GM23338 (cell line): ENCODE measurements around the gene TCFL5. TPM values are rescaled to one million over a fixed set of nuclear protein-coding genes. Genes with fewer than 3 reads are reported as not detected.

Experiments
- ATAC-seq: fragments of 200-7000 bp; cut with Tn5 transposase; 3 replicates; pipeline ENCODE4 v1.9.1; 2020
- DNase-seq: peaks from one replicate; pipeline ENCODE4 v3.0.0-alpha.2; 2015; ENCODE audit warnings: low spot score
- H2AFZ ChIP-seq: fragments of 200-600 bp; sonication (generic); 2 replicates; pipeline ENCODE4 v1.8.0; 2016; ENCODE audit warnings: antibody characterized with exemption, mild to moderate bottlenecking, moderate library complexity
- H3F3A ChIP-seq: fragments of 200-600 bp; sonication (generic); replicated peaks from 2 replicates; pipeline ENCODE4 v1.8.0; 2017; ENCODE audit warnings: antibody characterized with exemption, mixed run types, low read depth
- H3K27ac ChIP-seq: fragments of 200-600 bp; sonication (generic); 2 replicates; pipeline ENCODE4 v1.6.1; 2016; ENCODE audit warnings: low read depth
- H3K27me3 ChIP-seq: fragments of 200-600 bp; sonication (generic); 2 replicates; pipeline ENCODE4 v1.8.0; 2016; ENCODE audit warnings: mild to moderate bottlenecking, mixed run types, moderate library complexity; ENCODE audit not compliant: insufficient read depth
- H3K36me3 ChIP-seq: fragments of 200-600 bp; sonication (generic); 2 replicates; pipeline ENCODE4 v1.8.0; 2016; ENCODE audit warnings: mild to moderate bottlenecking; ENCODE audit not compliant: insufficient read depth
- H3K4me1 ChIP-seq: fragments of 200-600 bp; sonication (generic); 2 replicates; pipeline ENCODE4 v1.8.0; 2016; ENCODE audit warnings: mild to moderate bottlenecking, moderate library complexity; ENCODE audit not compliant: insufficient read depth
- H3K4me2 ChIP-seq: fragments of 200-600 bp; sonication (generic); 2 replicates; pipeline ENCODE4 v1.7.1; 2017; ENCODE audit warnings: mixed run types
- H3K4me3 ChIP-seq: fragments of 200-600 bp; sonication (generic); 2 replicates; pipeline ENCODE4 v1.6.1; 2016; ENCODE audit warnings: mixed run types
- H3K79me2 ChIP-seq: fragments of 200-600 bp; sonication (generic); replicated peaks from 2 replicates; pipeline ENCODE4 v1.8.0; 2017; ENCODE audit warnings: mild to moderate bottlenecking; ENCODE audit not compliant: insufficient read depth
- H3K9me2 ChIP-seq: fragments of 200-600 bp; sonication (generic); 2 replicates; pipeline ENCODE4 v1.8.0; 2017; ENCODE audit not compliant: insufficient read depth
- H4K20me1 ChIP-seq: fragments of 200-600 bp; sonication (generic); replicated peaks from 2 replicates; pipeline ENCODE4 v1.8.0; 2017; ENCODE audit warnings: mild to moderate bottlenecking; ENCODE audit not compliant: insufficient read depth
- H3K27ac Mint-ChIP-seq: 2 replicates; pipeline ENCODE4 v1.8.0; 2020; ENCODE audit warnings: inconsistent platforms, mild to moderate bottlenecking, moderate library complexity, mixed read lengths
- H3K27me3 Mint-ChIP-seq: 3 replicates; pipeline ENCODE4 v1.8.0; 2022; ENCODE audit warnings: low read depth, mild to moderate bottlenecking, moderate library complexity, mixed read lengths, inconsistent platforms; ENCODE audit not compliant: insufficient read depth, poor library complexity
- H3K36me3 Mint-ChIP-seq: 3 replicates; pipeline ENCODE4 v1.8.0; 2021; ENCODE audit warnings: low read depth, mild to moderate bottlenecking, inconsistent platforms, moderate library complexity, mixed read lengths
- H3K4me1 Mint-ChIP-seq: 3 replicates; pipeline ENCODE4 v1.8.0; 2020; ENCODE audit warnings: mild to moderate bottlenecking, inconsistent platforms, mixed read lengths
- H3K4me3 Mint-ChIP-seq: 3 replicates; pipeline ENCODE4 v1.8.0; 2021; ENCODE audit warnings: moderate library complexity, mild to moderate bottlenecking, inconsistent platforms, mixed read lengths
- H3K9me3 Mint-ChIP-seq: 3 replicates; pipeline ENCODE4 v1.8.0; 2020; ENCODE audit warnings: moderate library complexity, mild to moderate bottlenecking, inconsistent platforms, mixed read lengths
- CTCF ChIP-seq, 2 experiments: fragments of 200-600 bp in 1 of 2; sonication (generic) in 1 of 2; conservative IDR thresholded peaks; 2 replicates each; pipeline versions ENCODE4 v1.5.1 to v1.6.1; 2016 to 2017; ENCODE audit warnings: antibody characterized with exemption in 2 of 2, low read depth in 2 of 2, mild to moderate bottlenecking in 2 of 2, moderate library complexity in 1 of 2
- EZH2phosphoT487 ChIP-seq: fragments of 200-600 bp; sonication (generic); IDR thresholded peaks from one replicate; pipeline ENCODE4 v1.8.1; 2018; ENCODE audit warnings: antibody characterized with exemption; ENCODE audit not compliant: unreplicated experiment
- JUNB ChIP-seq: IDR thresholded peaks from one replicate; pipeline ENCODE4 v1.6.1; 2016; ENCODE audit warnings: antibody characterized with exemption; ENCODE audit not compliant: unreplicated experiment
- REST ChIP-seq: IDR thresholded peaks from one replicate; pipeline ENCODE4 v1.6.1; 2018; ENCODE audit warnings: antibody characterized with exemption; ENCODE audit not compliant: unreplicated experiment
- ZNF331 ChIP-seq: fragments of 250-450 bp; sonication (Bioruptor Pico); IDR thresholded peaks from 2 replicates; pipeline ENCODE4 v1.5.0; 2020; ENCODE audit warnings: low read depth, mild to moderate bottlenecking, moderate library complexity
- ZNF462 ChIP-seq: fragments of 250-450 bp; sonication (Bioruptor Pico); IDR thresholded peaks from 2 replicates; pipeline ENCODE4 v1.5.0; 2020; ENCODE audit warnings: mild to moderate bottlenecking, moderate library complexity
- polyA plus RNA-seq: library from polyadenylated mRNA; unstranded; fragments of >200 nt; fragmentation: Nextera tagmentation; extraction: Ambion mirVana; gene quantifications from 2 replicates; pipeline ENCODE4 v1.2.1, GENCODE V29; 2016
- total RNA-seq: library from RNA; depleted of rRNA; stranded (reverse); fragments of >200 nt; shearing (Covaris generic); gene quantifications from 2 replicates; pipeline ENCODE4 v1.2.3, GENCODE V29; 2014

Gene TCFL5
- total and polyA plus RNA-seq, 2 experiments from 2014 or later = 5.8 to 19.3 TPM

- H4K20me1 ChIP-seq = no peaks in the 10 kb centered on the region
- no peak for TF ChIP-seq REST
- TF ChIP-seq ZNF331 (CRISPR knock-in tag) = no peak
- no peak for TF ChIP-seq CTCF (conservative IDR thresholded peaks at IDR 0.05; ENCODE audit: low read depth in 2 of 2)
- 0 out of 2 replicates have a peak, but pooled peaks cover 2% of the 10 kb centered on the region for H3F3A ChIP-seq
- no peak overlapping the region; the same call in 2 of the 3 replicates for H3K4me3 Mint-ChIP-seq
- 0 out of 2 replicates have a peak, but pooled peaks cover 7% of the 10 kb centered on the region for H3K36me3 ChIP-seq
- DNase-seq = no peak
- H3K79me2 ChIP-seq = no peaks in the 10 kb centered on the region
- peaks cover 18% of the 10 kb centered on the region for H3K27me3 Mint-ChIP-seq
- no peak overlapping the region for H3K4me2 ChIP-seq
- no peak overlapping the region for H3K4me3 ChIP-seq
- H3K4me1 ChIP-seq = no peaks in the 10 kb centered on the region
- no peaks in the 10 kb centered on the region for H3K27me3 ChIP-seq
- no peaks in the 10 kb centered on the region for H3K9me2 ChIP-seq
- no peak for ATAC-seq
- peaks cover 34% of the 10 kb centered on the region for H3K36me3 Mint-ChIP-seq
- peaks cover 32% of the 10 kb centered on the region for H3K4me1 Mint-ChIP-seq
- no peaks in the 10 kb centered on the region; the same call in 2 of the 3 replicates for H3K9me3 Mint-ChIP-seq
- H3K27ac ChIP-seq = no peak overlapping the region
- H2AFZ ChIP-seq = no peak overlapping the region
- H3K27ac Mint-ChIP-seq = peak overlapping the region; percentile 86; the same call in 1 of the 2 replicates
These were observed 25.4 kb downstream of the TCFL5 start for GRCh38 chr20:62835931-62836861.

GRCh38 chr20:62834967-62835730, 26.5 kb downstream of the TCFL5 start:
- Histone ChIP-seq H3K4me1 (no peaks in the 10 kb centered on the region), H3K4me2 (no peak overlapping the region), H3F3A (0 out of 2 replicates have a peak, but pooled peaks cover 2% of the 10 kb centered on the region), H3K9me2 (no peaks in the 10 kb centered on the region), H3K27ac (0 out of 2 replicates have a peak overlapping the region, but pooled peaks have one; percentile 50), H3K27me3 (no peaks in the 10 kb centered on the region), H4K20me1 (no peaks in the 10 kb centered on the region), H2AFZ (no peak overlapping the region), H3K79me2 (no peaks in the 10 kb centered on the region), H3K36me3 (0 out of 2 replicates have a peak, but pooled peaks cover 7% of the 10 kb centered on the region), H3K4me3 (no peak overlapping the region)
- ATAC-seq (no peak), DNase-seq (no peak)
- peaks cover 32% of the 10 kb centered on the region for H3K4me1 Mint-ChIP-seq
- H3K9me3 Mint-ChIP-seq = no peaks in the 10 kb centered on the region; the same call in 2 of the 3 replicates
- H3K36me3 Mint-ChIP-seq = peaks cover 31% of the 10 kb centered on the region
- no peak overlapping the region; the same call in 2 of the 3 replicates for H3K4me3 Mint-ChIP-seq
- H3K27ac Mint-ChIP-seq = 0 out of 2 replicates have a peak overlapping the region, but pooled peaks have one; percentile 27
- H3K27me3 Mint-ChIP-seq = peaks cover 16% of the 10 kb centered on the region
- no peak for TF ChIP-seq JUNB
- TF ChIP-seq ZNF462 (CRISPR knock-in tag) = no peak
- TF ChIP-seq EZH2phosphoT487 = no peak
